Pons (tissue), 1 donor: ENCODE data around the gene TTN.
"Not testable (repeated sequence)": the region's sequence is repeated elsewhere in the genome, so short reads cannot be mapped to it uniquely, and the experiment has no call there.

Experiments used
- DNase-seq: peaks from one replicate; pipeline ENCODE4 v3.0.0-alpha.2; 2016; ENCODE audit warnings: low spot score

Gene TTN

DNA sequence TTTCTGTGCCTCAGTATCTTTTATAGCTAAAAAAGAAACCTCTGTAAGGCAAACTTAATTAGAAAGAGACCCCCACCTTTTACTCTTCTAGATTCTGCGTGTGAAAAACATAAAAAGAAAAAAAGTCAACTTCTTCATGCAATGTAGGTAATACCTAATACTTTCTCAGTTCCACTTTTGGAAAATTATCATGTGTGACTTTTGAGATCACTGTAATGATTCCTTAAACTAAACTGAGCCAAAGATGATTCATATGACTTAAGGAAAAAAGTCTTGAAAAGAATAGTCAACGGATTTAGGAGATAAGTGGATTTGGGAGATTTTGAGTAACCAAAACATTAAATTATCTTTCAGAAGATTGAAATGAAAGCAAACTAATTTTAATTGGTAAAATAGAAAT lies 278.0 kb downstream of the TTN start:
- no peak for DNase-seq

DNA sequence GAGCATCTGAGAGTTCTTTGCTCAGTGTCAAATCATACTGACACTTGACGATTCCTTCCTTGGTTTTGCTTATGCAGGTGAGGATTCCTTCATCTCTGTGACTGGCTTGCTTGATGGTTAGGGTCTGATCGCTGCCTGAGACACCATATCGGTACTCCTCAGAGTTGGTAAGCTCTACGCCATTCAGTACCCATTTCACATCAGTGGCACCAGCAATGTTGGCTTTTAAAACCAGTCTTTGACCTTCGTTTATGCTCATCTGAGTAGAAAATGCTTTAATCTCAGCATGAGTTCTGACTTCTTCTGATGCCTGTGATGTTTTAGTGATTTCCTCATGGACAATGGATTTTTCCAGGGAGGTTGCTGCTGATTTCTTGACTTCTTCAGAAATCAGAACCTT lies 278.6 kb downstream of the TTN start:
- DNase-seq, result no peak

DNA sequence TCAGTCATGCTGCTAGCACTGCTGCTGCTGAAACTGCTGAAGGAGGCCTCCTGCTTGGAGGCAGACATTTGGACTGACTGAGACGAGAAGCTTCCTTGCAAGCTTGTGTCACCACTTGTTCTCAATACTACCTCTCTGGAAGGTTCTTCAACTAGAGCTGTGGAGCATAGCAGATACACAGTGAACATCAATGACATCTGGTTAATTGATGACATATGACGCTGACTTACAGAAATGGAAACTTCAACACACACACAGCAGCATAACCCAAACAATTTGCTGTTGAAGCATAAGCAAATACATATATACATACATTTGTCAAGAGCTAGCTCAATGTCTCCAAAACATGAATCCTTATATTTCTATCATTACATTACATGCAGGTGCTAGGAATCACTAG lies 279.6 kb downstream of the TTN start:
- no peak for DNase-seq

DNA sequence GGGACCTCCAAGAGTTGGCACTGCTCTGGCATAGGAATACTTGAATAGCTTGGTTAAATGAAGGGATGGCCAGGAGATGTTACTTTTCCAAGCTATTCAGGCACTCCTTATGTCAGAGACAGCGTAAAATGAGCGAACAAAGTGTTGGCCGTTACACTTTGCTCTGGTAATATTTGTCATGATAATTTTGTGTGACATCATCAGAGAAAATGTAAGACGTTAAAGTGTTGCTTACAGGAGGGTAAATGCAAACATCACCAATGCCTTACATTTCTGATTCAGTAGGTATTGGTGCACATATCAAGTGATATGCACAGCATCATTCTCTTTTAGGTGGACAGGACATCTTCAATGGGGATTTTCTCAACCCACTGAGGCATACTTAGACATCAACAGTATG lies 281.0 kb downstream of the TTN start:
- no peak for DNase-seq

DNA sequence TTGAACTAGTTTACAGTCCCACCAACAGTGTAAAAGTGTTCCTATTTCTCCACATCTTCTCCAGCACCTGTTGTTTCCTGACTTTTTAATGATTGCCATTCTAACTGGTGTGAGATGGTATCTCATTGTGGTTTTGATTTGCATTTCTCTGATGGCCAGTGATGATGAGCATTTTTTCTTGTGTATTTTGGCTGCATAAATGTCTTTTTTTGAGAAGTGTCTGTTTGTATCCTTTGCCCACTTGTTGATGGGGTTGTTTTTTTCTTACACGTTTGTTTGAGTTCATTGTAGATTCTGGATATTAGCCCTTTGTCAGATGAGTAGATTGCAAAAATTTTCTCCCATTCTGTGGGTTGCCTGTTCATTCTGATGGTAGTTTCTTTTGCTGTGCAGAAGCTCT lies 281.8 kb downstream of the TTN start:
- not testable (repeated sequence) for DNase-seq

DNA sequence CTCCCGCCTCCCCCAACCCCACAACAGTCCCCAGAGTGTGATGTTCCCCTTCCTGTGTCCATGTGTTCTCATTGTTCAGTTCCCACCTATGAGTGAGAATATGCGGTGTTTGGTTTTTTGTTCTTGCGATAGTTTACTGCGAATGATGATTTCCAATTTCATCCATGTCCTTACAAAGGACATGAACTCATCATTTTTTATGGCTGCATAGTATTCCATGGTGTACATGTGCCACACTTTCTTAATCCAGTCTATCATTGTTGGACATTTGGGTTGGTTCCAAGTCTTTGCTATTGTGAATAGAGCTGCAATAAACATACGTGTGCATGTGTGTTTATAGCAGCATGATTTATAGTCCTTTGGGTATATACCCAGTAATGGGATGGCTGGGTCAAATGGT lies 282.2 kb downstream of the TTN start:
- DNase-seq, result not testable (repeated sequence)

DNA sequence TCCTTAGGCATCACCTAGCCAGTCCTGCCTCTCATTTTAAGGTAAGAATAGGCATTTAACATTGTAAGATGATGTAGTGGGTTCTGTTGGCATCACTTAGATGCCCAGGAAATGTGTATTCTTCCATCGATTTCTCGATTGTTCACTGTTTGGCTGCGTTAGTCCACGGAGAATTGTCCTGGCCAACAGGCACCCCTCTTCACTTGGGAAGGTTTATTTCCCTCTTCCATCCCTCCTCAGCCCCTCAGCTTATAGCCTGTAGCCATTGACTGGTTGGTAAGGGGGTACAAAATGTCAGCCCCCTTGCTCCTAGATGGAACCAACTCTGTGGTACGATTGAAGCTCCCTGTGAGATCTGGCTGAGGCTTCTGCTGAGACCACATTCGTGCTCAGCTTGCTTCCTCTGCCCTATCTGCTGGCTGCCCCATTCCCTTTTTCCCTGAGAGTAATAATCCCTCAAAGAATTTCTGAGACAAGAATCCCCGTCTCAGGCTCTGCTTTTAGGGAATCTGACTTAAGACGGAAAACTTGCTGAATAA lies 283.6 kb downstream of the TTN start:
- DNase-seq, result peak; percentile 17

DNA sequence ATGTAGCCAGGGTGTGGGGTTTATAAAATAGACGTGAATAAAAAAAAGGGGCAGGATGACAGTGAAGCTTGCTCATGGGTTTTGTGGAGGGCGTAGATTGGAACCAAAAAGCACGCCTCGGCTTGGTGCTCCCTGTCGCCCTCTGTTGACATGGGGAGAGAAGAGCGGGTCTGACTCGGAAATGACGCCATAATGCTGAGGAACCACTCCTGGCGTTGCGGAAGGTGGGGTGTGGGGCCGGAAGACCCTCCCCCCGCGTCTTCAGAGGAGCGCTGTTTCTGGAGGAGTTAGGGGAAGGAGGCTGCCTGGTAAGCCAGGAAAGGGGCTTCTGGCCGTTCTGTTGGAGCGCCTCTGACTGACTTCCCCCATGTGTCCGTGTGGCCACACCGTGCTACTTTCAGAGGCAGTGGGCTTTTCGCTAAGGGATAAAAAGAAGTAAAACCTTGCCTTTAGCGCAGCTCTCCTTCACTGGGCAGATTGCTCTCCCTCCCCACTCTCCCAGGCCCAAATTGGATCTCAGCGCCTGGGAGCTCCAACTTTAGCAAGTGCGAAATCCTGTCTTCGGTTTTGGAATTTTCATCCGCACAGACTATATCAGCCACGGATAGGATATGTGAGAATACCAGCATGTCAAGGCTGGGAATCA lies 284.1 kb downstream of the TTN start:
- peak; percentile 81 for DNase-seq

DNA sequence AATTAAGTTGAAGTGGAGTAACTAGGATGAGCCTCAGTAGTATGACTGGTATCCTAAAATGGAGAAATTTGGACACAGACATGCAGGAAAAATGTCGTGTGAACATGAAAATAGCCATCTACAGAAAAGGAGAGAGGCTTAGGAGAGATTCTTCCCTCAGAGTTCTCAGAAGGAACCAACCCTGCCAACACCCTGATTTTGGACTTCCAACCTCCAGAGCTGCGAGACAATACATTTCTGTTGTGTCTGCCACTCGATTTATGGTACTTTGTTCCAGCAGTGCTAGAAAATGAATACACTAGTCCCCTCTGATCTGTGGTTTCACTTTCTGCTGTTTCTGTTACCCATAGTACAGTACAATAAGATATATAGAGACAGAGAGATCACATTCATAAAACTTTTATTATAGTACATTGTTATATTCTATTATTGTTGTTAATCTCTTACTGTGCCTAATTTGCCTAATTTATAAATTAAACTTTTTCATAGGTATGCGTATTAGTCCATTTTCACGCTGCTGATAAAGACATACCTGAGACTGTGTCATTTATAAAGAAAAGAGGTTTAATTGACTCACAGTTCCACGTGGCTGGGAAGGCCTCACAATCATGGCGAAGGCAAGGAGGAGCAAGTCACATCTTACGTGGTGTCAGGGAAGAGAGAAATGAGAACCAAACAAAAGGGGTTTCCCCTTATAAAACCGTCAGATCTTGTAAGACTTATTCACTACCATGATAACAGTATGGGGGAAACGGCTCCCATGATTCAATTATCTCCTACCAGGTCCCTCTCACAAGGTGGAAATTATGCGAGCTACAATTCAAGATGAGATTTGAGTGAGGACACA lies 285.7 kb downstream of the TTN start:
- no peak for DNase-seq

DNA sequence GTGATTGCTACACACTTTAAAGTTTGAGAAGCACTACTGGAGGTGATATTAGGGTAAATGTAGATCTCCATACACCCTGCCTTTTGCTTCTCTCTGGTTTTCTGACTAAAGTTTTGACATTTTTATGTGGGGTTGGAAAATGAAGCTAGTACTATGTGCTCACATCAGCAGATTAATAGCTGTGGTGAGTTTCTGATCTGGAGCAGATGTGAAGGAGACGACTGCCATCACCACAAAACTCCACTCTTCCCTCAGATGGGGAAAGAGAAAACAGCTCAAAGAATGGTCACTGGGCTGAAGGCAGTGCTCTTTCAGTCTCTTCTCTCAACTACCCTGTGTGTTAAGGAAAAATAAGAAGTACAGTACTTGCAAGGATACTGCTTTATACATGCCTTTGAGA lies 289.7 kb downstream of the TTN start:
- DNase-seq, result no peak

DNA sequence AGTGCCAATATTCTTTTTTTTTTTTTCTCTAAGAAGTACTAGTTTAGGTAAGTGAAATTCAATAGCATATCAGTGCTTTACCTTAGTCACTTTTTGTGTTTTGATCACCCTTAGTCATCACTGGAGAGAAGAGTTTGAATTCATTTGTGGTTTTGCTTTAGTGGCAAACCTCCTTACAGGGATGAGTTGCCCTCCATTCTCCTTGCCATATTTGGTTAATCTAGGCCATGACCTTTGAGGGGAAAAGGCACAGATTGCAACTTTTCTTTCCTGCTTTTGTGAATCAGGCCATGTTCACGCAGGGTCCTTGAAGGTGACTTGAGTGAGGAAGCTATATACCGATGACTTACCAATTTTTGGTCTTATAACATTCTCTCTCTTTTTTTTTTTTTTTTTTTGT lies 292.6 kb downstream of the TTN start:
- no peak for DNase-seq

DNA sequence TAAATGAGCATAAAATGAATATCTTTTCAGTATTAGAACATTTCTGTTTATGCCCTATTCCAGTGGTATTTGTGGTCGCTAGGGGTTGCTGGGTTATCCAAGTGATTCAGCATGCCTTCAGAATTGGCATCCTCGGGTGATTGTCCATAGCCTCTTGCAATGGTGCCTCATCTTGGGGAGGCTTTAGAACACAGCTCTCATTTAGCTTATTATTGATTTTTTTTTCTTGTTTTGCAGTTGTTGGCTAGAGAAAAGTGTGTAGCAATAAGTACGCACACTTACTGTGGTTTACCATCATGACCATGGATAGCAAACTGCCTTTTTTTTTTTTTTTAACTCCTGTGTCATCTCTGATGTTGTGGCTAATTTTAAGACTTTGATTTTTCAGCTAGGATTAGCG lies 293.3 kb downstream of the TTN start:
- no peak for DNase-seq

DNA sequence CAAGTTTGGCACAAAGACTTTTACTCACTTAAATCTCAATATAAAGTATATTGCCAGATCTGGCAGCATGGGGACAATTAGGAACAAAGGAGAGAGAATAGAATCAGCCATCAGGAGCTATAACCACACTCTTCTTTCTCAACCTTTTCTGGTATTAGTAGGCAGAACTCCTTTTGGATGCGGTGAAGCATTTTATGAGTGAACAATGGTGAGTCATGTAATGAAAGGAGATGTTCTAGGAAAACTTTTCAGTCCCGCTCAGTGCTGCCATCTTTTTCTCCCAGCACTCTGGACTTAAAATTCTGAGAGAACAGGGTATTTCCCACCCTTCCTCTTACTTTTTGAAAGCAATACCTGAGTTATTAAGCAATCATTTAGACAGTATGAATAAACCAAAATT lies 294.7 kb downstream of the TTN start:
- no peak for DNase-seq

DNA sequence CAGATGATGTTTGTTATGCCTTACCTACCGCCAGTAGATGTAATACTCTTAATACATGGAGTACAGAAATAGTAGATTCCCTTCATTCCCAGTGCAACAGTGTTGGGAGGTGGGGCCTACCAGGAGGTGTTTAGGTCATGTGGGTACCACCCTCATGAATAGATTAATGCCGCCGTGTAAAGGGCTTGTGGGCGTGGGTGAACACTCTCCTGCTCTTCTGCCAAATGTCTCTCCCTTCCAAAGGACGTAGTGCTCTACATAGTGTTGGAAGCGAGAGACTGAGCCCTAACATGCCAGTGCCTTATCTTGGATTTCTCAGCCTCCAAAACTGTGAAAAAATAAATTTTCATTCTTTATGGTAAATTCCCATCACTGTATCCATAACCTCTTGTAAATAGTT lies 296.8 kb downstream of the TTN start:
- DNase-seq, result no peak

DNA sequence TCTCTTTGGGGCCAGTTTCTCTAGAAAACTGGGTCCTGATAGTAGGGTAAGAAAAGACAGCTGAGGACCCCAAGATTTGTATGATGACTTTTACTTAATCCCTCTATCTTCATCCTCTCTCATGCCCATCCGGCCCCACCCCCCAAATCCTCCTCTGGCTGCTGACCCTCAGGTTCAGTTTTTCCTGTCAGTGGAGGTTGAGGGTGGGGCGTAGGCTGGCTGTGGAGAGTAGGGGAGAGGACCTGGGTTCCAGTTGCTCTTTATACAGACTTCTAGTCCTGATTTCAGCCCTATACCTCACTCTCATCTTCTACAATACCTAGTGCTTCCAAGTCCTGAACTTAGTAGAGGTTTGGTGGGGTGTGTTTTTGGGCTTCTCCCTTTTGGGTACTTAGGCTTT lies 298.6 kb downstream of the TTN start:
- DNase-seq, result no peak

DNA sequence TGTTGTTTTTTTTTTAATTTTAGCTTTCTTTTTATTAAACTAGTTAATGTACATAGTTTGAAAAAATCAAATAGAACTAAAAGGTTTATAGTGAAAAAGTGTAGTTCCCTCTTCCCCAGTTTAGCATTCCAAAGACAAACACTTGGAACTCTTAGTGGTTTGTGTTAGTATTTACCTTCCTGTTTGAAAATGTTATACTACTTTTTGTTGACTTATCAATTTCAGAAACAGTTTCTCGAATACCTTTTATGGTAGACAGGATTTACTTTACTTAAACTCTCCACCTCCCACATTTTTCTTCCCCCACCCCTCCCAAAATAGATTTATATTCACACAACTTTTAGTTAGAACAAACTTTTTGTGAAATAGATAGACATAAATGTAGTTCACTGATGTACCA lies 300.3 kb downstream of the TTN start:
- no peak for DNase-seq

DNA sequence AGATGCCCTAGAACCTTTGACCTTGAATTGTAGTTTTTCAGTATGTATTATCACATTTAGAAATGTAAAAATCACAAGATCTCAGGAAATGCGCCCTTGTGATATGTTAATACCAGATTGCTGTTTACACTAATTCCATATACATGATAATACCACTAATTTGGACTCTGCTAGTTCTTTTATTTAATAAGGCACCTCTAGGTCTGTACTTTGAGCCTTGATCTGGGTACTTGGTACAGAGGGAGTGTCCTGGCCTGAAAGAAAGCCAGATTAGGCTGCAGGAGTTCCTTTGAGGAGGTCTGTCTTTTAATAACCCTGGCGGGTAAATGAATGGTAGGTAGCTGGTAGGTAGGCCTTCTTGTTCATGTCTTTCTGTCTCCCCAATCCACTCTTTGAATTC lies 300.7 kb downstream of the TTN start:
- no peak for DNase-seq

DNA sequence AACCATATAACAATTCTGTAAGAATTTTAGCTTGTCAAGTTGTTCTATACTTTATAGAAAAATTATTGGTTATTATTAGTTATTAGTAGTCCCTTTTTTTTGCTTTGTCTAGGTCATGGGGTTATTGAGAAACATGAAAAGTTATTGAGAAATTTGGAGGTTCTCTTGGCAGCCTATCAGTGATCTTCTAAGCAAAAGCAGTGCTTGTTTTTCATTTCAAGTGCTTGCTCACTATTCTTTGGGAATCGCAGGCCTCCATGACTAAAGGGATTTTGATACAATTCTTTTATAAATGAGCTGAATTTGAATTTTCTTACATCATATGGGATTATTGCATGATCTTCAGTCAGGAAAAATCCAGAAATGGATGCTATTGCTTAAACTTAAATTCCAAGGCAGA lies 301.1 kb downstream of the TTN start:
- DNase-seq, result no peak

DNA sequence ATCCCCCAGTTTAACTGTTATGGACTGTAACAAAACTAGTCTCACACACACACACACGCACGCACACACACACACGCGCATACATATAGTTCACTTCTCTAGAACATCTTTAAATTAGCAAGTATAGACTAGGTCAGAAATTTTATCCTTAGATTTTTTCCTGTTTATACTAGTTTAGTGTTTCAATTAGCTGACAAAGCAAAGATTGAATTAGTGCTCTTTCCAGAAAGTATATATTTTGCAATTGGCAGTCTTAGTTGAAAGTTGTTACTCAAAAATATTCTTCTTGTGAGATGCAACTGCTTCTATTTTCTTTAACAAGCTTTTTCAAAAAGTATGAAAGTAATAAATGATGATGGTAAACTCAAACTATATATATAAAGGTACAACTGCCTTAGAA lies 304.5 kb downstream of the TTN start:
- no peak for DNase-seq

DNA sequence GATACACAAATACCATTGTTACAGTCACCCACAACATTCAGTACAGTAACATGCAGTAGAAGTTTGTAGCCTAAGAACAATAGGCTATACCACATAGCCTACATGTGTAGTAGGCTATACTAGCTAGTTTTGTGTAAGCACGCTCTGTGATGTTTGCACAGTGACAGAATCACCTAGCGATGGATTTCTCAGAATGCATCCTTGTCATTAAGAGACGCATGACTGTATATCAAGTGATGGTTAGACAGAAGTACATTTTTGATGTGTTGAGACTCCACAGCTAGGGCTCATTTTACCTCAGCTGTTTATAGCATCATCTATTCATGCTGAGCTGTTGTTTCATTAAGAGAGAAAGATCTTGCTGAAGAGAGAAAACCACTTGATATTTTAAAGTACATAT lies 307.6 kb downstream of the TTN start:
- no peak for DNase-seq

DNA sequence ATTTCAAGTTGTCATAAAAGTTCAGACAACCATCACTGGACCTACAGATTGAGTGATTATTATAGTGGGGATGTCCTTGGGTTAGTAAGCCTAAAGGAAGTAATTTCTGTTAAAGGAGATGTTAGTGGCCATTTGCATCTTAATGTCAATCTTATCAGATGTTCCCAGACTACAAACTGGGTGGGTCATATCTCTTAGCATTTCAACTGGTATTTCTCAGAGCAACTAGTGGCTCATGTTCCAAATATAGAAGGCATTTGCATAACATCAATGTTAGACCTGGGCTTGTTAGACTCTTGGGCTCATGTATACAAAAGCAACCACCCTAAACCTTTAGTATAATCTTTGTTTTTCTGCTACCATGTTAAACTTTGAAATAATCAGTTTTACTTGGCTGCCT lies 309.1 kb downstream of the TTN start:
- DNase-seq, result no peak

DNA sequence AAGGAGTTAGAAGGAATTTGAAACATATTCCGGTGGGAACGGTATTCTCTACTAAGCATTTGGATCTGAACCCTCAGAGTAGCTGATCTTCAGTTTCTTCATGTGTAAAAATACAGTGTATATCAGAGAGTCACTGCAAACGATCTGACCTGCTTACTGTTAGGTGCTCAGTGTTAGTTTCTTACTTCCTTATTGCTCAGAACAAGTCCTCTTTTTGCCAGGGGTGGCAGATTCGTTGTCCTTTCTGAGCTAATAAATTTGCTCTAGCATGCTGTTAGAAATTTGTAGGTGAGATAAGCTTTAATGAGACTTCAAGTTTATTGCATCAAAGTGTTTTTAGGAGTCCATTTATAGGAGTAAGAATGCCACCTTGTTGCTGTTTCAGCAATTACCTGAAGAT lies 311.2 kb downstream of the TTN start:
- DNase-seq, result no peak

DNA sequence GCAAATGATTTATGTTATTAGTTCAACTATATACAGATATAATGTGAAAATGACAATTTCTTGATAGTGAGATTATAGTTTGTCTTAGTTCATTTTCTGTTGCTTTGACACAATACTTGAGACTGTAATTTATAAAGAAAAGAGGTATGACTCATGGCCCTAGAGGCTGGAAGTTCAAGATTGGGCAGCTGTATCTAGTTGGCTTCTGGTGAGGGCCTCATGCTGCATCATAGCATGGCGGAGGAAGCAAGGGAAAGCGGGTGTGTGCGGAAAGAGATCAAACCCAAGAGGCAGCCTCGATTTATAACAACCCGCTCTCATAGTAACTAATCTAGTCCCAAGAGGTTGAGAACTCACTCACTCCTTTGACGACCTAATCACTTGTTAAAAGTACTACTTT lies 315.6 kb downstream of the TTN start:
- no peak for DNase-seq

DNA sequence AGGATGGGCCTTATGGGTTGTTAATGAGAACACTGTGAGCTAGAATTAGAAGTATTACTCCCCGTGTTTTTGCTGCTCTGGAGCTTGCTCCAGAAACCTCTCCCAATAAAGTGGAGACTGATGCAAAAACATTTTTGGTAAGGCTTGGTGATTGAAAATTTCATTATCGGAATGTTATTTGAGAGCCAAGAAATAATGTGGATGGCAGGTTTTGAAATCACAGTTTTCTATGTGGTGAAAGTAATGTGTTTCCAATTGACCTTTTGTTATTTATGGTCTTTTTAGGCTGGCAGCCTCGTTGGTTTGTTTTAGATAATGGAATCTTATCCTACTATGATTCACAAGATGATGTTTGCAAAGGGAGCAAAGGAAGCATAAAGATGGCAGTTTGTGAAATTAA lies 321.9 kb downstream of the TTN start:
- DNase-seq, result no peak
